Cardiac muscle cell (in vitro differentiated cells and primary cell): ENCODE data around the gene SEPTIN1. TPM values are rescaled to one million over a fixed set of nuclear protein-coding genes. Genes with fewer than 3 reads are reported as not detected.

Experiments used
- DNase-seq, 2 donors: peaks; one replicate each; pipeline versions ENCODE4 v3.0.0 to v3.0.0-alpha.2; 2010 to 2017; ENCODE audit warnings: low read depth in 1 of 2, low spot score in 1 of 2
- H3K27ac ChIP-seq: fragments of 200-600 bp; sonication (generic); 2 replicates; pipeline ENCODE4 v1.5.1; 2016
- H3K27me3 ChIP-seq: fragments of 200-600 bp; sonication (generic); 2 replicates; pipeline ENCODE4 v1.6.0; 2016; ENCODE audit warnings: control low read depth
- H3K36me3 ChIP-seq: fragments of 200-600 bp; sonication (generic); 2 replicates; pipeline ENCODE4 v1.5.1; 2016; ENCODE audit warnings: control low read depth
- H3K4me1 ChIP-seq: fragments of 200-600 bp; sonication (generic); 2 replicates; pipeline ENCODE4 v1.8.1; 2017; ENCODE audit warnings: low read depth, mild to moderate bottlenecking, mixed run types
- H3K4me3 ChIP-seq: fragments of 200-600 bp; sonication (generic); 2 replicates; pipeline ENCODE4 v1.5.1; 2016; ENCODE audit warnings: mild to moderate bottlenecking
- H3K9me3 ChIP-seq: fragments of 200-600 bp; sonication (generic); 2 replicates; pipeline ENCODE4 v1.5.1; 2017; ENCODE audit warnings: low read depth, mild to moderate bottlenecking, control low read depth
- CTCF ChIP-seq: IDR thresholded peaks from 2 replicates; pipeline ENCODE4 v1.5.1; 2012; ENCODE audit warnings: low read depth, mild to moderate bottlenecking, low read length
- polyA plus RNA-seq: library from polyadenylated mRNA; unstranded; fragments of >200 nt; fragmentation: Nextera tagmentation; extraction: Ambion mirVana; gene quantifications from 2 replicates; pipeline ENCODE4 v1.2.1, GENCODE V29; 2016
- total RNA-seq: library from RNA; depleted of rRNA; stranded (reverse); fragments of >200 nt; gene quantifications from 2 replicates; pipeline ENCODE4 v1.2.3, GENCODE V29; 2016

Gene SEPTIN1
- total and polyA plus RNA-seq, 2 experiments from 2014 or later = 0.95 to 11.9 TPM

GRCh38 chr16:30355144-30355953 lies 27.0 kb downstream of the SEPTIN1 start, which contains the start of gene CD2BP2:
Gene CD2BP2, minus strand, starts transcription at chr16:30355308. Its CDS starts 627 bp downstream, at chr16:30354681.
- TF ChIP-seq CTCF = no peak
- H3K9me3 ChIP-seq = no peaks in the 10 kb centered on the region
- H3K27ac ChIP-seq = peak within 1 kb of the TSS; percentile 98
- H3K4me3 ChIP-seq = peak within 1 kb of the TSS; percentile 65
- peaks cover 8% of the 10 kb centered on the region for H3K4me1 ChIP-seq
- no peaks in the 10 kb centered on the region for H3K27me3 ChIP-seq
- H3K36me3 ChIP-seq = peaks cover 23% of the 10 kb centered on the region
- DNase-seq = peak; percentile 98 to 100

GRCh38 chr16:30354423-30355143 lies 27.8 kb downstream of the SEPTIN1 start:
- H3K36me3 ChIP-seq = peaks cover 25% of the 10 kb centered on the region
- H3K27me3 ChIP-seq = no peaks in the 10 kb centered on the region
- TF ChIP-seq CTCF = no peak
- H3K9me3 ChIP-seq = no peaks in the 10 kb centered on the region
- H3K27ac ChIP-seq = peak overlapping the region; percentile 88
- peak in 1 of 2 donors; percentile 57 for DNase-seq
- H3K4me1 ChIP-seq = peaks cover 8% of the 10 kb centered on the region
- peak overlapping the region; percentile 65 for H3K4me3 ChIP-seq

GRCh38 chr16:30353438-30354129 lies 28.8 kb downstream of the SEPTIN1 start:
- no peak for DNase-seq
- H3K36me3 ChIP-seq = peaks cover 25% of the 10 kb centered on the region
- TF ChIP-seq CTCF = no peak
- H3K4me3 ChIP-seq = no peak overlapping the region
- no peaks in the 10 kb centered on the region for H3K9me3 ChIP-seq
- no peaks in the 10 kb centered on the region for H3K27me3 ChIP-seq
- H3K27ac ChIP-seq = no peak overlapping the region
- peaks cover 8% of the 10 kb centered on the region for H3K4me1 ChIP-seq

GRCh38 chr16:30352488-30353401 lies 29.6 kb downstream of the SEPTIN1 start:
- Histone ChIP-seq H3K36me3 (peaks cover 22% of the 10 kb centered on the region), H3K4me3 (no peak overlapping the region), H3K27me3 (no peaks in the 10 kb centered on the region), H3K27ac (no peak overlapping the region), H3K9me3 (no peaks in the 10 kb centered on the region), H3K4me1 (peaks cover 8% of the 10 kb centered on the region)
- no peak for DNase-seq
- peak; percentile 27 for TF ChIP-seq CTCF
